Measurements from ENCODE around the gene DGKD.

The DGKD gene

DNA sequence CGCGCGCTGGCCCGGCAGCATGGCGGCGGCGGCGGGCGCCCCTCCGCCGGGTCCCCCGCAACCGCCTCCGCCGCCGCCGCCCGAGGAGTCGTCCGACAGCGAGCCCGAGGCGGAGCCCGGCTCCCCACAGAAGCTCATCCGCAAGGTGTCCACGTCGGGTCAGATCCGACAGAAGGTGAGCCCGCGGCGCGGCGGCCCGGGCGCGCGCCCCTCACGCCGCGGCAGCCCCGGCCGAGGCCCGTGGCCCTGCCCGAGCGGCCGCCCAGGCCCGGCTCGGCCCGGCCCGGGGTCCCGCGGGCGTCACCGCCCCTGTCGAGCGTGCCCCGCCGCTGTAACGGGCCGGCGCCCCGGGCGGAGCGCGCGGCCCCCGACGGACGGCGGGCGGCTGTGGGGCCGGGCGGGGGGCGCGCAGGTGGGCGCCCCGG lies 218 bp downstream of the DGKD start:
- H3K4me1 ChIP-seq = peaks cover 0 to 42% (median 25%) of the 10 kb centered on the region in 4 donors
- DNase-seq = no peak
- no peak overlapping the region for H3K27ac ChIP-seq
- no peaks in the 10 kb centered on the region for H3K27me3 ChIP-seq
- H3K9me3 ChIP-seq = no peaks in the 10 kb centered on the region
- H3K4me3 ChIP-seq = peak overlapping the region; percentile 72 to 91
- intact Hi-C loops (cut with DNase I; ENCODE audit: low total_unique reads) = loop anchor here (5.0 kb wide), 1 partner anchor 88 kb away; no protein-coding TSS in a partner anchor
- H3K36me3 ChIP-seq = no peaks in the 10 kb centered on the region
- TF ChIP-seq, protein P1, sequence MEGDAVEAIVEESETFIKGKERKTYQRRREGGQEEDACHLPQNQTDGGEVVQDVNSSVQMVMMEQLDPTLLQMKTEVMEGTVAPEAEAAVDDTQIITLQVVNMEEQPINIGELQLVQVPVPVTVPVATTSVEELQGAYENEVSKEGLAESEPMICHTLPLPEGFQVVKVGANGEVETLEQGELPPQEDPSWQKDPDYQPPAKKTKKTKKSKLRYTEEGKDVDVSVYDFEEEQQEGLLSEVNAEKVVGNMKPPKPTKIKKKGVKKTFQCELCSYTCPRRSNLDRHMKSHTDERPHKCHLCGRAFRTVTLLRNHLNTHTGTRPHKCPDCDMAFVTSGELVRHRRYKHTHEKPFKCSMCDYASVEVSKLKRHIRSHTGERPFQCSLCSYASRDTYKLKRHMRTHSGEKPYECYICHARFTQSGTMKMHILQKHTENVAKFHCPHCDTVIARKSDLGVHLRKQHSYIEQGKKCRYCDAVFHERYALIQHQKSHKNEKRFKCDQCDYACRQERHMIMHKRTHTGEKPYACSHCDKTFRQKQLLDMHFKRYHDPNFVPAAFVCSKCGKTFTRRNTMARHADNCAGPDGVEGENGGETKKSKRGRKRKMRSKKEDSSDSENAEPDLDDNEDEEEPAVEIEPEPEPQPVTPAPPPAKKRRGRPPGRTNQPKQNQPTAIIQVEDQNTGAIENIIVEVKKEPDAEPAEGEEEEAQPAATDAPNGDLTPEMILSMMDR (IDR thresholded peaks at IDR 0.05) = no peak

DNA sequence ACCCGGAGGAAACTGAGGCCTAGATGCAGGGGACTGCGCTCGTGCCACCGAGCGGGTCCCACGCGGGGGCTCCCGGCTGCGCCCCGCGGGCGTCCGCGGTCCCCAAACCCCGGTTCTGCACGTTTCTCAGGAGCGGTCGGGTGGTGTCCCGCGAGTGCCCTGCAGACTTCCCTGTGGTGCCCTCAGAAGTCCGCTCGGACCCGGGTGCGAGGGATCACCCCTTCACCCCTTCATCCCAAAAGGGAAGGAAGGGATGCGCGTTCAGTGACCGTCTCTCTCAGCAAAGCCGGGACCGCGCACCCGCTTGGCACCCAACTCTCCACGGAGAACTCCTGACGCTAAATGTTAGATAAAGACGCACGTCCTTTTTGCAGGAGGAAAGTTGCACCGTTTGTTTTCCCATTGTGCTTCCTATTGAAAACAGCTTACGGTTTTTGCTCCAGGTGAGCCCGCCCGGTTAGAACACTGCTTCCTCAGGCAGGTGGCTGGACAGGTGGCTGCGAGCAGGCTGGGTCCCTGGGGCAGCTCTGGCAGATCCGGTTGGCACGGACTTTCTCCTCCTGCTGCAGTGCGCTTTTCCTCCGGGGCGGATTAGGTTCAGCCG lies 779 bp downstream of the DGKD start:
- peak in 1 of 2 donors; percentile 65 for DNase-seq

DNA sequence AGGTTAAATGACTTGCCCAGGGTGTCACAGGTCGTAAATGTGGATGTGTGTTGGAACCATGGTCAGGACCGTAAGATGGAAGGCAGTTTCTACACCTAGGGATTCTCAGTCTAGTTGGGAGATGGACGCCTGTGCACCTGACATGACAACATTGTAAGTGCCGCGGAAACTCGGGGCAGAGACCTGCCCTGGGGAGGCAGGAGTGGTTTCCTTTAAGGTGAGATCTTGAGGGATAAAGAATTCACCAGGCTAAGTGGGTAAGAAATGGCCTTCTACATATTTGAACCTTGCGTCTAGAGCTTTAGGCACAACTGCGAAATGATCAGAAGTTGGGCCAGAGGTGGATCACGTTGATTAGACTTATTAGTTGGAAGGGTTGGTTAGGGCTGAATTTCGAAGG lies 1.6 kb downstream of the DGKD start:
- Histone ChIP-seq H3K27me3 (no peaks in the 10 kb centered on the region), H3K4me1 (peaks cover 0 to 38% (median 24%) of the 10 kb centered on the region in 4 donors), H3K9me3 (no peaks in the 10 kb centered on the region), H3K36me3 (no peaks in the 10 kb centered on the region), H3K4me3 (peak overlapping the region in 1 of 2 donors; percentile 72), H3K27ac (no peak overlapping the region)
- TF ChIP-seq, protein P1 (IDR thresholded peaks at IDR 0.05) = no peak
- intact Hi-C loops (cut with DNase I; ENCODE audit: low total_unique reads) = no loop called here
- no peak for DNase-seq

More for the DNA sequence above, 779 bp downstream of the DGKD start:
- Histone ChIP-seq H3K4me1 (peaks cover 0 to 42% (median 25%) of the 10 kb centered on the region in 4 donors), H3K9me3 (no peaks in the 10 kb centered on the region), H3K36me3 (no peaks in the 10 kb centered on the region), H3K4me3 (peak overlapping the region; percentile 72 to 91), H3K27ac (peak overlapping the region in 1 of 2 donors; percentile 39), H3K27me3 (no peaks in the 10 kb centered on the region)
- TF ChIP-seq, protein P1 (IDR thresholded peaks at IDR 0.05) = no peak
- intact Hi-C loops (cut with DNase I; ENCODE audit: low total_unique reads) = loop anchor here (5.0 kb wide), 1 partner anchor 87 kb away; no protein-coding TSS in a partner anchor

DNA sequence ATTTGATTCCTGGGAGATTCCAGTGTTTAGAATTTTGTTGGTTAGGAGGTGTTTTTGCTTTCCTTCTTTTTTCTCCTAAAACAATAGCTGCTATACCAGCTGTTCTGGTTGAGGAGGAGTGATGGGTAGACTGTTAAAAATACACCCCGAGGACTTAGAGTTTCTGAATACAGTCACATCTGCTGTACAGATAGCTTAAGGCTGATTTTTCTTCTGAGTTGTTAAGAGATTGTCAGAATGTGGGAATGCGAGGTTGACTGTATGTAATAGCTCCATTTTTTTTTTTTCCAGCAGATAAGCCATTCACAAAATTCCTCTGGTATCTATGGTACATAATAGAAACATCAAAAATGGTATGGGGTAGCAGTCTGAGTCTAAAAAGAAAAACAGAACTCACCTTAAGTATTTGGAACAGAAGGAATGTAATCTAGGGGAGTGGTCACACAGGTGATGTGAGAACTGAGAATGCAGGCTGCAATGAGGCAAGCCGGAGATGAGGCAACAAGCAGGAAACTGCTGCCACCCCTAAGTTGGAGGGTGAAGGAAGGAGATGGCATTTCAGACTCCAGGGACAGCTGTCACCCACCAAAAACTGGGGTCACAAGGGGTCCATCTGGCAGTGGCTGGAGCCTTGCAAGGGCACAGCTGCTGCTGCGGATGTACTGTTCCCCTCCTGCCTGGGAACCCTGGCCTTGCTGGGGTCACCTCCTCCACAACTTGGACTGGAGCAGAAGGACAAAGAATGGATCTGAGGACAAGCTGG lies 2.4 kb downstream of the DGKD start:
- H3K36me3 ChIP-seq = no peaks in the 10 kb centered on the region
- no peak overlapping the region for H3K27ac ChIP-seq
- TF ChIP-seq, protein P1 (IDR thresholded peaks at IDR 0.05) = no peak
- no peaks in the 10 kb centered on the region for H3K9me3 ChIP-seq
- H3K27me3 ChIP-seq = no peaks in the 10 kb centered on the region
- no peak overlapping the region for H3K4me3 ChIP-seq
- DNase-seq = no peak
- intact Hi-C loops (cut with DNase I; ENCODE audit: low total_unique reads) = no loop called here
- peaks cover 0 to 36% (median 23%) of the 10 kb centered on the region in 4 donors for H3K4me1 ChIP-seq

DNA sequence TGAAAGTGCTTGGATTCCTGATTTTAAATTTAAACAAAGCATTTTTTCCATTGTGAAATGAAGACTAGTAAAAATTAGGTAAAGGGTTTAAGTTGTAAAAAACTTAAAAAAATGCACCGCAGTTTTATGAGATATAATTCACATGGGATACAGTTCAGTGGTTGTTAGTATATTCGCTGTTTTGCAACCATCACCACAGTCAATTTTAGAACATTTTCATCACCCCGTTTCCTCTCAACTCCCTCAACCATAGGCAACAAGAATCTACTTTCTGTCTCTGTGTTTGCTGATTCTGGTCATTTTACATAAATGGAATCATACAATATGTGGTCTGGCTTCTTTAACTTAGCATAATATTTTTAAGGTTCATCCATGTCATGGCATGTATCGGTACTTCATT lies 4.0 kb downstream of the DGKD start:
- Histone ChIP-seq H3K4me3 (no peak overlapping the region), H3K36me3 (no peaks in the 10 kb centered on the region), H3K27ac (no peak overlapping the region), H3K27me3 (no peaks in the 10 kb centered on the region), H3K9me3 (no peaks in the 10 kb centered on the region), H3K4me1 (peaks cover 0 to 35% (median 21%) of the 10 kb centered on the region in 4 donors)
- TF ChIP-seq, protein P1 (IDR thresholded peaks at IDR 0.05) = no peak
- no peak for DNase-seq
- intact Hi-C loops (cut with DNase I; ENCODE audit: low total_unique reads) = no loop called here
